Neural progenitor cell (in vitro differentiated cells): ENCODE results near the gene PCDH8.

ENCODE experiments used
- CTCF ChIP-seq: fragments of 200-600 bp; sonication (generic); IDR thresholded peaks from 2 replicates; pipeline ENCODE4 v1.5.1; 2017; ENCODE audit warnings: antibody characterized with exemption, mild to moderate bottlenecking
- EZH2 ChIP-seq: fragments of 200-600 bp; sonication (generic); IDR thresholded peaks from 2 replicates; pipeline ENCODE4 v1.6.1; 2017; ENCODE audit warnings: antibody characterized with exemption, mild to moderate bottlenecking, moderate library complexity

- TF ChIP-seq CTCF: no peak
- TF ChIP-seq EZH2: no peak
Observed at GRCh38 chr13:52894413-52894812, 46.0 kb upstream of the PCDH8 start.
